ENCODE results near the gene SH3BP5L. TPM values are rescaled to one million over a fixed set of nuclear protein-coding genes. Genes with fewer than 3 reads are reported as not detected.

The SH3BP5L gene
- total and polyA plus RNA-seq, 2 of the 4 experiments (the other 2 are of a cell fraction), result 23.3 to 35.9 TPM

GRCh38 chr1:248778906-248779305 lies 46.8 kb downstream of the SH3BP5L start:
- in situ Hi-C loops (cut with MboI; ENCODE audit: low sequenced_read_pairs), result no loop called here
- Histone ChIP-seq H4K8ac (ENCODE audit: low read depth in 2 of 2, low read length in 2 of 2) (no peak overlapping the region), H2AK5ac (ENCODE audit: low read depth, low read length) (no peak overlapping the region), H2BK5ac (ENCODE audit: low read depth, low read length, poor library complexity, severe bottlenecking) (no peak overlapping the region), H4K91ac (ENCODE audit: insufficient read depth, low read depth, low read length) (no peak overlapping the region), H3K4me2 (ENCODE audit: low read depth, low read length) (no peak overlapping the region), H3K4ac (ENCODE audit: low read depth, low read length) (no peak overlapping the region), H2BK15ac (ENCODE audit: low read depth, low read length) (no peak overlapping the region), H3K27ac (ENCODE audit: insufficient read depth, low read length) (no peak overlapping the region), H3K9me3 (ENCODE audit: control insufficient read depth, insufficient read depth, low read length) (peaks cover 4% of the 10 kb centered on the region; the same call in 1 of the 2 replicates), H3K36me3 (ENCODE audit: control insufficient read depth, insufficient read depth, low read length) (no peaks in the 10 kb centered on the region), H3K79me1 (ENCODE audit: low read depth in 1 of 2, low read length in 2 of 2) (no peaks in the 10 kb centered on the region), H3K27me3 (ENCODE audit: control insufficient read depth, insufficient read depth, low read length) (no peaks in the 10 kb centered on the region), H3K4me3 (ENCODE audit: insufficient read depth, low read depth, low read length) (no peak overlapping the region), H4K5ac (ENCODE audit: low read depth, low read length) (no peak overlapping the region), H3K9me1 (ENCODE audit: insufficient read depth, low read length) (no peaks in the 10 kb centered on the region), H2AK9ac (replicated peaks; ENCODE audit: low read depth, low read length, poor library complexity) (no peak overlapping the region), H2BK20ac (ENCODE audit: low read depth, low read length) (no peak overlapping the region), H3K18ac (ENCODE audit: low read depth, low read length) (no peak overlapping the region), H4K20me1 (ENCODE audit: insufficient read depth, low read length) (no peaks in the 10 kb centered on the region), H3K4me1 (ENCODE audit: control insufficient read depth, insufficient read depth, low read length) (no peaks in the 10 kb centered on the region), H2AFZ (replicated peaks; ENCODE audit: low read length, poor library complexity) (no peak overlapping the region), H3K23ac (ENCODE audit: low read depth, low read length) (no peak overlapping the region), H3K56ac (ENCODE audit: extremely low read depth, insufficient read depth, low read length) (no peak overlapping the region), H2BK120ac (ENCODE audit: low read depth, low read length) (no peak overlapping the region), H3K14ac (replicated peaks; ENCODE audit: low read depth, low read length) (no peak overlapping the region), H3K9ac (ENCODE audit: low read depth, low read length) (no peak overlapping the region)
- 83% methylated on average over 1 of the region's 2 CpGs; no CpG with 5 or more reads in 1 of the 2 experiments for WGBS, 2 experiments (ENCODE audit: extremely low coverage in 2 of 2, insufficient read length in 1 of 2)
- dilution Hi-C loops (cut with HindIII; ENCODE audit: low sequenced_read_pairs, unreplicated experiment), result no loop called here
- CTCF ChIA-PET, result no interaction called here
- intact Hi-C loops (cut with micrococcal nuclease), result no loop called here
- no peak for TF ChIP-seq FOS (IDR thresholded peaks at IDR 0.05; ENCODE audit: low read depth, low read length)
- BruUV-seq (replicated peaks), result no TSS peak
- ATAC-seq (ENCODE audit: low read depth) (no peak), DNase-seq (no peak)
- POLR2A ChIA-PET (ENCODE audit: unreplicated experiment), result no interaction called here

All from IMR-90 (cell line).